K562 (cell line): ENCODE measurements around the gene MTG1. TPM values are rescaled to one million over a fixed set of nuclear protein-coding genes. Genes with fewer than 3 reads are reported as not detected.
A peak's percentile ranks its signal among the peaks of the same experiment; 100 is the strongest.

Experiments used
- ERF ChIP-seq: fragments of 450-650 bp; formaldehyde crosslinking; IDR thresholded peaks from 2 replicates; pipeline ENCODE4 v1.4.0; 2020; ENCODE audit warnings: mild to moderate bottlenecking, mixed read lengths
- ESRRB ChIP-seq: fragments of 250-450 bp; sonication (Bioruptor Pico); IDR thresholded peaks from 2 replicates; pipeline ENCODE4 v1.5.0; 2020; ENCODE audit warnings: mild to moderate bottlenecking, moderate library complexity, borderline replicate concordance
- ETV5 ChIP-seq: sonication (generic); formaldehyde crosslinking; IDR thresholded peaks from 2 replicates; pipeline ENCODE4 v1.4.0; 2020; ENCODE audit warnings: low read depth, mild to moderate bottlenecking, missing genetic modification reagents
- FOXA1 ChIP-seq: fragments of 450-650 bp; IDR thresholded peaks from 2 replicates; pipeline ENCODE4 v1.6.1; 2016; ENCODE audit warnings: mild to moderate bottlenecking, borderline replicate concordance
- JUN ChIP-seq, 2 experiments: sonication (generic) in 1 of 2; formaldehyde crosslinking in 1 of 2; IDR thresholded peaks; 2 replicates each; pipeline versions ENCODE4 v1.6.1 to v1.8.0; 2012 to 2022; ENCODE audit warnings: borderline replicate concordance in 2 of 2, mild to moderate bottlenecking in 2 of 2, improper control_type of control experiment in 1 of 2, low read depth in 1 of 2, low read length in 1 of 2, missing genetic modification reagents in 1 of 2
- NCOA4 ChIP-seq: fragments of 450-650 bp; IDR thresholded peaks from 2 replicates; pipeline ENCODE4 v1.6.1; 2018; ENCODE audit warnings: mild to moderate bottlenecking; ENCODE audit not compliant: partially characterized antibody
- PKNOX1 ChIP-seq: fragments of 450-650 bp; IDR thresholded peaks from 2 replicates; pipeline ENCODE4 v1.6.1; 2016
- PML ChIP-seq: IDR thresholded peaks from 2 replicates; pipeline ENCODE4 v1.6.1; 2012; ENCODE audit warnings: low read length, inconsistent platforms
- PYGO2 ChIP-seq: fragments of 450-650 bp; IDR thresholded peaks from 2 replicates; pipeline ENCODE4 v1.6.1; 2016; ENCODE audit warnings: mild to moderate bottlenecking, missing genetic modification characterization, moderate library complexity, missing compliant biosample characterization
- RHOXF2B ChIP-seq: fragments of 250-450 bp; sonication (Bioruptor Pico); conservative IDR thresholded peaks from 2 replicates; pipeline ENCODE4 v1.5.1; 2021
- SMAD4 ChIP-seq: fragments of 250-450 bp; sonication (Bioruptor Pico); conservative IDR thresholded peaks from 2 replicates; pipeline ENCODE4 v1.8.0; 2021; ENCODE audit warnings: inconsistent platforms, mild to moderate bottlenecking, moderate library complexity
- TAL1 ChIP-seq: fragments of 450-650 bp; IDR thresholded peaks from 2 replicates; pipeline ENCODE4 v1.6.1; 2016; ENCODE audit warnings: mild to moderate bottlenecking
- ZFPM2 ChIP-seq: fragments of 250-450 bp; sonication (Bioruptor Pico); IDR thresholded peaks from 2 replicates; pipeline ENCODE4 v1.5.1; 2022; ENCODE audit warnings: mild to moderate bottlenecking
- ZNF165 ChIP-seq: fragments of 250-450 bp; sonication (Bioruptor Pico); IDR thresholded peaks from 2 replicates; pipeline ENCODE4 v1.4.0; 2020; ENCODE audit warnings: borderline replicate concordance
- ZNF217 ChIP-seq: sonication (generic); formaldehyde crosslinking; IDR thresholded peaks from 2 replicates; pipeline ENCODE4 v1.8.0; 2022; ENCODE audit warnings: mild to moderate bottlenecking, missing genetic modification reagents
- ZNF324 ChIP-seq: fragments of 250-450 bp; sonication (Bioruptor Pico); IDR thresholded peaks from 2 replicates; pipeline ENCODE4 v1.4.0; 2020; ENCODE audit warnings: mild to moderate bottlenecking
- ZNF507 ChIP-seq: conservative IDR thresholded peaks from 2 replicates; pipeline ENCODE4 v1.6.1; 2017; ENCODE audit warnings: missing genetic modification characterization, missing compliant biosample characterization
- polyA plus RNA-seq, 8 experiments: library from polyadenylated mRNA; depleted of rRNA in 4 of 8; stranded (reverse) in 5 of 8; unstranded in 3 of 8; fragments of >200 nt; fragmentation: Nextera tagmentation in 2 of 8; fragmentation: Illumina TruSeq in 1 of 8; extraction: Ambion mirVana in 2 of 8; extraction: Trizol in 1 of 8; gene quantifications; 2 replicates each; pipeline versions ENCODE4 v1.2.1 to v1.2.3, GENCODE V29; 2011 to 2014; ENCODE audit warnings: inconsistent platforms in 1 of 8, missing spikeins in 1 of 8
- total RNA-seq, 7 experiments: library from RNA; depleted of rRNA in 6 of 7; stranded (reverse); fragments of >200 nt in 6 of 7; fragmentation: Illumina TruSeq in 2 of 7; extraction: Trizol in 2 of 7; gene quantifications; 2 replicates each; pipeline versions ENCODE4 v1.2.1 to v1.2.3, GENCODE V29; 2011 to 2021; ENCODE audit warnings: low replicate concordance in 1 of 7
- TF ChIP-seq, protein P1 (sequence below): fragments of 250-450 bp; sonication (Bioruptor Pico); IDR thresholded peaks from 2 replicates; pipeline ENCODE4 v1.4.0; 2020; ENCODE audit warnings: mild to moderate bottlenecking, moderate library complexity, borderline replicate concordance

The MTG1 gene
- total and polyA plus RNA-seq, 9 of the 15 experiments (the other 6 are each of a cell fraction or from before 2014, with no cell fraction given), result 2.8 to 28.2 (median 15.4) TPM

GRCh38 chr10:133357285-133358161 lies 36.4 kb upstream of the MTG1 start, which contains the start of gene FUOM (continued):
- TF ChIP-seq PML, result no peak
- no peak for TF ChIP-seq ZNF217 (CRISPR knock-in tag)
- no peak for TF ChIP-seq ESRRB (CRISPR knock-in tag)
- TF ChIP-seq JUN (IDR thresholded peaks at IDR 0.05; ENCODE audit: borderline replicate concordance, low read depth, low read length), result no peak
- no peak for TF ChIP-seq JUN (CRISPR knock-in tag; IDR thresholded peaks at IDR 0.05; ENCODE audit: borderline replicate concordance)
- no peak for TF ChIP-seq ZFPM2 (CRISPR knock-in tag)
- no peak for TF ChIP-seq RHOXF2B (CRISPR knock-in tag)
- TF ChIP-seq PKNOX1, result no peak
- no peak for TF ChIP-seq FOXA1
- TF ChIP-seq TAL1, result no peak
- TF ChIP-seq ETV5 (CRISPR knock-in tag), result peak; percentile 51; the same call in 1 of the 2 replicates
- no peak for TF ChIP-seq SMAD4 (CRISPR knock-in tag)
- TF ChIP-seq ERF (CRISPR knock-in tag), result no peak
- no peak for TF ChIP-seq ZNF324
- no peak for TF ChIP-seq NCOA4
- TF ChIP-seq PYGO2 (tag), result no peak
- TF ChIP-seq, protein P1, sequence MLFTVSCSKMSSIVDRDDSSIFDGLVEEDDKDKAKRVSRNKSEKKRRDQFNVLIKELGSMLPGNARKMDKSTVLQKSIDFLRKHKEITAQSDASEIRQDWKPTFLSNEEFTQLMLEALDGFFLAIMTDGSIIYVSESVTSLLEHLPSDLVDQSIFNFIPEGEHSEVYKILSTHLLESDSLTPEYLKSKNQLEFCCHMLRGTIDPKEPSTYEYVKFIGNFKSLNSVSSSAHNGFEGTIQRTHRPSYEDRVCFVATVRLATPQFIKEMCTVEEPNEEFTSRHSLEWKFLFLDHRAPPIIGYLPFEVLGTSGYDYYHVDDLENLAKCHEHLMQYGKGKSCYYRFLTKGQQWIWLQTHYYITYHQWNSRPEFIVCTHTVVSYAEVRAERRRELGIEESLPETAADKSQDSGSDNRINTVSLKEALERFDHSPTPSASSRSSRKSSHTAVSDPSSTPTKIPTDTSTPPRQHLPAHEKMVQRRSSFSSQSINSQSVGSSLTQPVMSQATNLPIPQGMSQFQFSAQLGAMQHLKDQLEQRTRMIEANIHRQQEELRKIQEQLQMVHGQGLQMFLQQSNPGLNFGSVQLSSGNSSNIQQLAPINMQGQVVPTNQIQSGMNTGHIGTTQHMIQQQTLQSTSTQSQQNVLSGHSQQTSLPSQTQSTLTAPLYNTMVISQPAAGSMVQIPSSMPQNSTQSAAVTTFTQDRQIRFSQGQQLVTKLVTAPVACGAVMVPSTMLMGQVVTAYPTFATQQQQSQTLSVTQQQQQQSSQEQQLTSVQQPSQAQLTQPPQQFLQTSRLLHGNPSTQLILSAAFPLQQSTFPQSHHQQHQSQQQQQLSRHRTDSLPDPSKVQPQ, result no peak
- TF ChIP-seq ZNF165, result no peak
- no peak for TF ChIP-seq ZNF507
